HG03196 (cell line): ENCODE data around the gene ACSS1.
"Not testable (repeated sequence)": the region's sequence is repeated elsewhere in the genome, so short reads cannot be mapped to it uniquely, and the experiment has no call there.

Experiments
- ATAC-seq: cut with Tn5 transposase; IDR thresholded peaks from one replicate; pipeline ENCODE4 v1.9.1; 2021; ENCODE audit not compliant: unreplicated experiment

The ACSS1 gene

DNA sequence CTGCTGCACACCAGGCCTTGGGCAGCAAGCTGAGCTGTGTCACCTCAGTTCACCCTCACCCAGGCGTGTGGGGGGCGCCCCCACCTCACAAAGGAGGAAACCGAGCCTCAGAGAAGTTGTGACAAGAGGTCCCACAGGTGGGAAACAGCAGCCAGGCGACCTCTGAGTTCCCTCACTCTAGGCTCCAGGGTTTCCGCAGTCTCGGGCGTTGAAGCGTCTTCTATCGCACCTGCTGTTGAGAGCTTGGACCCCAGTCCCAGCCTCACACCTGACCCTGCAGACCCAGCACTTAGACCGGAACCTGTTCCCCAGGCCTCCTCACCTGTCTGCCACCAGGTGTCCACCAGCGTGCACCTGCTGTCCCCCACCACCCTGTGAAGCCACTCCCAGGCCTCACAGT, 43.1 kb downstream of the ACSS1 start:
- no peak for ATAC-seq

DNA sequence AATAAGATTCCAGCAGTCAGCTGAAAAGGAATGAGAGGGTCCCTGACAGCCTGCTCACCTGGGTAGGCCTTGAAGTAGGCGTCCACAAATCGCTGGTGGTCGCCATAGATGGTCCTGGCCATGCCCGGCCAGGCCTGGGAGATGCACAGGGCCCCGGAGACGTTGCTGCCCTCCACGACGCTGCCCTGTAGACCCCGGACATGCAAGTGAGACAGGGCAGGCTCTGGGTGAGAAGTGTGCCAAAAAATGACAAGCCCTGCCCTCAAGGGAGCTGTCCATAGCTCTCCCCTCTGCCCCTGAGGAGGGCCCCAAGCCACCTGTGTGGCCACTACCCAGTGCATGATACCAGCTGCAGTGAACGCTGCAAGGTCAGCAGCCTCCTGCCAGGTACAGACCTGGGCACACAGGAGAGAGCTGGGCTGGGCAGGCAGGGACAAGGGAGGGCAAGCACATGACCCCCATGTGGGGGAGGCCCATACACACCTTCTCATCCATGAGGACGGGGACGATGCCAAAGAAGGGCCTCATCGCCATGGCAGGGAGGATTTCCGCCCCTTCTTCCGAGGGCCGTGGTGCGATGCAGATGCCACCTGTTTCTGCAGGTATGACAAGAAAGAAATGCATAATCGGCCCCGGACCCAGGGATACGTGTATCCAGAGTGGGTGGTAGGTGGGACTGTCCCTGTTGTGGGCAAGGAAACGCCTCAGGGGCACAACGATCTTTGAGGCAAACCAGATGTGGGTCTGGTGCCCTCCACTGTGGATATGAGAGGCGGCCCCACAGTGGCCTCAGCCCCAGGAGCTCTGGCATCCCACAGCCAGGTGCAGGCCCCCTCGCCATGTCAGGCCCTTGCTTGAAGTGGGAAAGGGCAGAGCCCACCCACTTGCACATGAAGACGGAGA, 44.2 kb downstream of the ACSS1 start:
- ATAC-seq, result no peak

DNA sequence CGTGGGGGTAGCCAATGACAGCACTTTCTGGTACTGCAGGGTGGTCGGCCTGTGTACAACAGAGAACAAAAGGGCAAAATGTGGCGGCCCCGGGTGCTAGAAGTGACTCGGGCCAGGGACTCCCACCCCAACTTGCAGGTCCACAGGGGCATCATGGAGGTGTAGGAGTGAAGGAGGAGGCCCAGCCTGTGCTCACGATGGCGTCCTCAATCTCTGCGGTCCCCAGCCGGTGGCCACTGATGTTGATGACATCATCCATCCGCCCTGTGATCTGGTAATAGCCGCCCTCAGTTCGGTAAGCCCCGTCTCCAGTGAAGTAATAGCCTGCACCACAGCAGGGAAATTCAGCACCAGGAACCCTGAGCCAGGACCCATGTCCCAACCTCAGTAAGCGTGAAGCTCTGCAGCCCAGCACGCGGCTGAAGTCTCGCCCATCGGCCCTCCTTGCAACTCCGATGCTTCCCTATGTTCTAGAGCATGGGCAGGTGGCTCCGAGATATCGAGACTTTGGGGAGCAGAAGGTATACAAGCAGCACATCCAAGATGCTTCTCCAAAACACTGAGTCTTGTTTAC, 45.2 kb downstream of the ACSS1 start:
- no peak for ATAC-seq

DNA sequence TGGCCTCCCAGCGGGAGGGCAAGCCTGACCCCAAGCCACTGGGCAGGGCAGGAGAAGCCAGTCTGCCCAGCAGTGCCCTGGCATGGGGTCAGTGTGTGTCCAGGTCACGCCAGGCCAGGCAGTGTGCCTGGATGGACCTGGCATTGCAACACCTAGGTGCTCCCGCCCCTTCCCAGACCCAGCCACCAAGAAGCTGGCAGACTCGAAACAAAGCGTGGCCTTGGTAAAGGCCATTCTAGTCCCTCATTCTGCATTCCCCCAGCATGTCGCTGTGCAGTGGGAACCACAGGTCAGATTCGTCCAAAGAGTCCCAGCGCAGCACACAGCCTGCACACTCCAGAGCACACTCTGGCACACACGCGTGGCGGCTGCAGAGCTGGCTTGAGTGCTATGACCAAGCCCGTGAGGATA, 46.1 kb downstream of the ACSS1 start:
- no peak for ATAC-seq

DNA sequence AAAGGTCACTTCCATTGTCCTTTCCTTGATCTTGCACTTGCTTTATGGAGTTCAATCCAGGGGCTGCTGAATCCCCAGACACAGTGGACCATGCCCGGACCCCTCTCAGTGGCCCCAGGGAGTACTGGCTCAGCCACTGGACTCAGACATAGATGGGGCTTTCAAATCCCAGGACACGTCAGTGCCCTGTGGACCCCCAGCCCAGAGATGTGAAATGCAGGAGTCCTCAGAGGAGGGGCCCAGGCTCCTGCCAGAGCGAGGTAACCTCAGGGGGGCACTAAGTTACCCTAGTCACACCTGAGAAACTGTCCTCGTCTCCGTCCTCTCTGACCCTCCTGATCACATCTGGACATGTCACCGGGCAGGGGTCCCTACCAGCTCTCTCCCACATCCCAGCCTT, 46.7 kb downstream of the ACSS1 start:
- no peak for ATAC-seq

DNA sequence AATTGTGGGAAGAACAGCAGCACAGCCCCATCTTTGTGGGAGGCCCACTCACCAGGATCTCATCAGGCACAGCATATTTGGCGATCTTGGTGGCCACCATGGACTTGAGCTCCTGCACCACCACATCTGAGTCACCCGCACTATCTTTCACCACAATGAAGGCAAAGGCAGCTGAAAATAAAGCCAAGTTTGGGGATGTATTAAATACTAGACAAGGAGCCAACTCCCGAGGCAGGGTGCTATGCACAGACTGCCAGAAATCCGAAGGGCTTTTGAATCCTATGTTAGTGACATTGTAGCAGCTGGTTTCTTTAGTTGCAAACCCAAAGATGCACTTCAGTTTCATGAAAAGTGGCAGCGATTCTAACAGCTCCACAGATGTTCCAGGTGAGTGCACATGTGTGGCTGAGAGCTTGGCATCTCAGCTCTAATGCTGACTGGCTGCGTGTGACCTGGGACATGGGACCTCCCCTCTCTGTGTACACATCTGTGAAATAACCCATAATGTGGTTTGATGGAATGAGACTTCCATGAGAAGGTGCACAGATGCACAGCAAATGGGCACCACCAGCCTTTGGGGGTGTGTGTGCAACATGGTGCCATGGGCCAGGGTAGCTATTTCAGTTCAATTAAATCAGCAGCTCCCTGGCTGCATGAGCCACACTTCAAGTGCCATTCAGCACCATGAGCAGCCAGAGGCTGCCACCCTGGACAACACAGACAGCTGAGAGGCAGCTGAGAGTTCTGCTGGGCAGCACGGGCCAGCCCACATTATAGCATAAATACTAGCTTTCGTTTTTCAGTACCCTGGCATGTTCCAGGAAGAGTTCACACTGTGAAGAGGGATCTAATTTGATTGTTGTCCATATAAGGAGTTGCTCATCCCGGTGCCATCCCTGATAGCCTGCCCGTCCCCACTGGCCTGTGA, 48.5 kb downstream of the ACSS1 start:
- ATAC-seq, result no peak

DNA sequence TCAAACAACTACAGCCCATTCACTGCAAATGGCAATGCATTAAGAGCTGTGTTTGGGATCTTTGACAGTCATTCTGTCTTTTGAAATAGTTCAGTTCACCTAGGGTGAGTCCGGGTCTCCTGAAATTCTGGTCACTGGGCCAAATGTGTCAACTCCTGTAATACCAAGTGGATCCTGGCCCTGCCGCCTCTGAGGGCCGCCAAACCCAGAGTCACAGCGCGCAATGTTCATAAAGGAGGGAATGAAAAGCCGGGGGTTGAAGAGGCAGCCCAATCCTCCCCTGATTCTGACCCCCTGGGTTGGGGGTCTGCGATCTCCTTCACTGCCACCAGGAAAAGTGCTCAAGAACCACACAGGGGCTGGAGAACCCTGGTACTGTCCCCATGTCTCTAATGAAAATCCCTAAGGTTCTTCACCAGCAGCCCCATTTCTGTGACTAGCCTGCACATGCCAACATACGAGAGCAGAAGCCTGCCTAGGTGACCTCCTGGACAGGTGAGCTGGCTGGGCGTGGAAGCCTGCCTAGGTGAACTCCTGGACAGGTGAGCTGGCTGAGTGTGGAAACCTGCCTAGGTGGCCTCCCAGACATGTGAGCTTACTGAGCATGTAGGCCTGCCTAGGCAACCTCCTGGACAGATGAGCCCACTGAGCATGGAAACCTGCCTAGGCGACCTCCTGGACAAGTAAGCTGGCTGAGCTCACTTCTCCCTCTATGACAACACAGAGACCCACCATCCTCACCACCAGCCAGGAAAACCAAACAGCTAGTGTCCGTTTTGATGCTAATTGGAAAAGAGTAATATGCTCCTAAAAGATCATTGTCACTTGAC, 49.3 kb downstream of the ACSS1 start:
- no peak for ATAC-seq

DNA sequence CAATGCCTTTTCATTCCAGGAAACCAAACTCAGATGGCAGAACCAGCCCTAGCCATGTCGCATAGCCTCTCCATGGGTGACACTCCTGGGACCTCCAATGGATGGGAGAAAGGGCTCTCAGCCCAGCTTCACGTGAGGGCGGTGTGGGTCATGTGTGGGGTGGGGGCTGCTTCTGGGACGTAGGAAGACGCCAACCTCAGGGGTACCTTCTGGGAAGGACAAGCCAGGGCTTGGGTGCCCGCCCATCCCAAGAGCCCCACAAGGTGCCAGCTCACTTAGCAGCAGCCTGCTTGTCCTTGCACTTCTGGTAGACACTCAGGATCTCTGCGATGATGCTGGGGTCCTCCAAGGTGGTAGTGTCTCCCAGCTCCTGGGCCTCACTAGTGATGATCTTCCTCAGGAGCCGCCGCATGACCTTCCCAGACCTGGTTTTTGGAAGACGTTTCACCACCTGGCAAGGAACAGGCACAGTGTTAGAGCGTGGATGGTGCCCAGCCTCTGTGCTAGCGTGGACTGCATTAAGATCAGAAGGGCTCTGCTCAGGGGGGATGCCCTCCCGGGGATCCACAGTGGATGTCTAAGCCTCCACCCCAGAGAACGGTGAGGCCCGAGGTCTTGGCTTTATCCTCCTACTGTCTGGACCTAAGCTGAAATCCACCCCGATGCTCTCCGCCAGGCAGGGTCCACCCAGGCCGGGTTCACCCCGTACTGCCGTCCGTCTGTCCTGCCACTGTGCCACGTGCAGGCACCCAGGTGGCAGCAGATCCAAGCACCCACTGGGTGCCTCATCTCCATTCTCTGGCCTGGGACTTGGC, 50.2 kb downstream of the ACSS1 start:
- no peak for ATAC-seq

DNA sequence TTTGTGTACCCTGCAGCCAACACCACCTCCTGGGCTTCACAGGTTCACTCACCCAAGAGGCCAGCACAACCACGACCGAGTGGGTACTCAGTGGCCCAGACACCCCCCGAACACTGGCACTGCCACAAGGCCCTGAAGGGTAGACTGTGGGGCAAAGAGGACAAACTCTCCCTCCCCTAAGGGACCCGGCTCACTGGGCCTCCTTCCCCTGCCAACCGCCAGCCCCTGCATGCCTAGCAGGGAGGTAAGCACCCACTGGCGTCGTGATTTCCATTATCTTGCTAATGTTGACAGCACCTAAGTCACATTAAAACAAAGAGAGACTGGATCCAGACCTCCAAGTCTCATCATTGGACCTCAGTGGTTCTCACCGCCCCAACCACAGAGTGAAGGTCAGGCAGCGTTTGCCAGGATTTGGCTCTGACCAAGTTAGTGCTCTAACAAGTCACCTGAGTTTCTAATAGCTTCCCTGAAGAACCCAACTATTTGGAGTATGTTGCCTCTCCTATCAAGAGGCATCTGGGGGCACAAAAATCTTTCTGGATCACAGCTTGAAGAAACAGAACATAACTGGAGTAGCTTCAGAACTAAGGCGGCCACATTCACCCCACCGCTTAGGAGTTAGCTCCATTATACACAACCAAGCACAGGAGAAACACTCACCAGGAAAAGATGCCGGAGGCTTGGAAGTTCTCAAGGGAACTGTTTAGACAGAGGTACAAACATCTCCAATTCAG, 51.3 kb downstream of the ACSS1 start:
- no peak for ATAC-seq

DNA sequence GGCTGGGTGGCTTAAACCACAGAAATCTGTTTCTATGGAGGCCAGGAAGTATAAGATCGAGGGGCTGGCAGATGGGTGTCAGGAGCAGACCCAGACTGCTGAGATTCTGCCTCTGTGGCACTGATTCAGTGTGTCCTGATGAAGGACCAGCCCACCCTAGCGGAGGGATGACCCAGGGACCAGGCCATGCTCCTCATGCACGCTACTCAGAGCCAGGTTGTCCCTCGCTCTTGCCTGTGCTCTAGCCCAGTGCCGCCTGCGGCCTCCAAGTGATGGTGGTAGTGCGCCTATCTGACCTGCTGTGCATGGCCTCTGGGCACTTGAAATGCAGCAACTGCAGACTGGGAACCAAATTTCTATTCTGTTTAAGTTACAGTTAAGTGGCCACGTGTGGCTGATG, 52.3 kb downstream of the ACSS1 start:
- no peak for ATAC-seq

DNA sequence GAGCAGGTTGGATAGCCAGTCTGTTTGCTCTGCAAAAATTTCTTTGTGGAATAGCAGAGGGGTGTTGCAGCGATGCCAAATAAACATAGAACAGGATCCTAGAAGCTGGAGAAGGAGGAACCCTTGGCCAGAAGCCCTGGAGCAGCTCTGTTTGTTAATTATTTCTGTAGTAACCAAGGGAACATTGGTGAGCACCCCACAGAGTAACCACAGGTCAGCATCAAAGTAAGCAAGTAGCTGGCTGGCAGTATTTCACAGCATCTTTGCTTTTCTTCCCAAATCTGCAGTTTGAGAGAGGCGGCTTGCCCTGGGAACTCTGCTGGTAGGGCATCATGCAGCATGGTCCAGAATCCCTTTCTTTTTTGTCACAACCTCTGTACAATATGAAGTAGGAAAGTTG, 52.7 kb downstream of the ACSS1 start:
- no peak for ATAC-seq

DNA sequence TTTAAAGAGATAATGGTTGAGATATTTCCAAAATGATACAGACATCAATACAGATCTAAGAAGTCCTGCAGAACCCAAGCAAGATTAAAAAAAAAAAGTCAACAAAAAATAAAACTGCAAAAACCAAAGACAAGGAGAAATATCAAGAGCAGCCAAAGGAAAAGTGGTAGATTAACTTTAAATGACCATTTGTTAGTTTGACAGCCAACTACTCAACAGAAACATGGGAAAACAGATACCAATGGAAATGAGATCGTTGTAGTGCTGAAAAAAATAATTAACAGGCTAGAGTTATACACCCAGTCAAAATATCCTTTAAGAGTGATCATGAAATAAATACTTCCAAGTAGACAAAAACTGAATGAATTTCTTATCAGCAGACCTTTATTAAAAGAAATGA, 54.9 kb downstream of the ACSS1 start:
- ATAC-seq, result no peak

DNA sequence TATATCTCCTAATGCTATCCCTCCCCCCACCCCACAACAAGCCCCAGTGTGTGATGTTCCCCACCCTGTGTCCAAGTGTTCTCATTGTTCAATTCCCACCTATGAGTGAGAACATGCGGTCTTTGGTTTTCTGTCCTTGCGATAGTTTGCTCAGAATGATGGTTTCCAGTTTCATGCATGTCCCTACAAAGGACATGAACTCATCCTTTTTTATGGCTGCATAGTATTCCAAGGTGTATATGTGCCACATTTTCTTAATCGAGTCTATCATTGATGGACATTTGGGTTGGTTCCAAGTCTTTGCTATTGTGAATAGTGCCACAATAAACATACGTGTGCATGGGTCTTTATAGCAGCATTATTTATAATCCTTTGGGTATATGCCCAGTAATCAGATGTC, 56.6 kb downstream of the ACSS1 start:
- ATAC-seq, result not testable (repeated sequence)

DNA sequence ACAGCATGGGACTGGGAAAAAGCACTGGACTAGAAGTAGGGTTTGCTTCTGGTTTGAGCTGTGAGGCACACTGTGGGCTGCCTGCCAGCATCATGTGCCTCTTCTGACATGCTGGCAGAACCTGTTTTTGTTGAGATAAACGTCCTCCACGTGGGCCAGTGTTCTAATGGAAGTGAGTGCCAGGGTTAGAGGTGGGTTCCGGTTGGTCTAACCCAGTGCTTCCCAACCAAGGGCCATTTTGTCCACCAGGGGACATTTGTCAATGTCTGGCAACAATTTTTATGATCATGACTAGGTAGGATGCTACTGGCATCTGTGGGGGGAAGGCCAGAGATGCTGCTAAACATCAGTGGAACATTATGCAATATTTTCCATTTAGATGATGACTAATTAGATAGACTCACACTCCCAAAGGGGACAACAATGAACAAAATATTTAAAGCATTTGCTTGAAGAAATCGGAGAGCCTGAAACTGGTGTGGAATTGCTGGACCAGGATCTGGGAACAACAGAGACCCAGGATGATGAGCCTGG, 57.6 kb downstream of the ACSS1 start:
- ATAC-seq, result no peak

DNA sequence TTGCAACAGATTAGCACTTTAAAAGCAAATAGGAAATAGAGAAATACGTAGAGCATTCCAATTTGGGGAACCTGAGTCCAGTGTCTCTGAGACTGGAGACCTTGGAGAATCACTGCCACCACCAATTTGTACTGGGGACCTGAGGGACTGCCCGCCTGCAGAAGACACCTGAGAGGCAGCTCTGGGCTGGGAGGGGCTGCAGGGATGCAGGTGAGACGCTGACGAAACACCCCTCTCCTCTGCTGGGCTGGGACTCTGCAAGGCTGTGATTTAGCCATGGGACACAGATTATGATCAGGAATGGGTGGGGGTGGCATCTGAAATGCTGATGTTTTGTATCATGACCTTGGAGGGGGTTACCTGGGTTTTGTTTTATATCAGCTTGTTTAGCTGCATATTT, 58.4 kb downstream of the ACSS1 start:
- ATAC-seq, result no peak

DNA sequence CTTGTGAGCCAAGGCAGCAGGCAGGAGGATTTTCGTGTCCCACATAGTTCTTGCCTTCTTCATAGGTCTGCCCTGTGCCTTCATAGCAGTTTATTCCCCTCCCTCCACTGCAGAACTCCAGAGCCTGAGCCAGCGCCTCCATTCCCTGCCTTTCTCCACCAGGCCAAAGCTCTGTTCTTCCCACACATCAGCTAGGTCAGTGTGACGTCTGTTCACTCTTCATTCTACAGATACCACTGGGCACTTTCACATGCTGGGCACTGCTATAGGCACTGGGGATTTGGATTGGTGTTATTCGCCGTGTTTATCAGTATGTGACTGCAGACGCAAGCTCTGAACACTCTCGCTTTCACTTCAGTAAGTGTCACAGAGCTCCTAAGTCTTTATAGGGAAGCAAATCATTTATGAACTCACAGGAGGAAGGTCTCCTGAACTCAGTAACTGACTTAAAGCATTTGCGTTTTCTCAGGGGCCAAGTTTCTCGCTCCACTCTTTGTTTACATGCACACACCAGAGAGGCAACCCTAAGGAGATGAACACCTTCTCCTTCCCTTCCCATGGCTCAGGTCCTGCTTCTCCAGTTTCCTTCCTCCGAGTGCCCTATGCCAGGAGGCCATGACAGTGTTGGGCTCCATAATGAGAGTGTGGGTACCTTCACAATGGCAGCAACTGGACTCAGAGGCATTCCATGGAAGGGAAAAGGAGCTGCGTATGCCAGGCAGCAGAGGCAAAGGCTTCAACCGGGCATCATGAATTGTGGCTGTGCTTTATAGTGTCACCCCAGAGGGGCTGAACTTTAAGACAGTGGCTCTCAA, 59.1 kb downstream of the ACSS1 start:
- no peak for ATAC-seq

DNA sequence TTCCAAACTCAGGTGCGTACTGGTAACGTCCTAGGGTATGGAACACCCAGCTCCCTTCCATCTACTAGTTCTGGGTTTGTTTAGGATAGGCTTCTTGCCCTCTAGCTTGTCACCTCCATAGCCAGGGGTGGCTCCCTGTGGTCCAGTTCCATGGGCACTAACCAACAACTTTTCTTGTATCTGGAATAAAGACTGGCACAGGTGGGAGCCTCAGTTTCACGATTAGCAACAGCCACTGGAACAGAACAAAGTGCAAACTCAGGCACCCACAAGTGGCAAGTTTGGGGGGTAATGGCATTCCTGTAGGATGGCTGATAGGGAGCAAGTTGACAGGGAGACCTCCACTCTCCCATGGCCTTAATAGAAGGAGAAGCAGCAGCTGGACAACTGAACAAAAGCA, 59.8 kb downstream of the ACSS1 start:
- ATAC-seq, result no peak
